Measurements from ENCODE around the gene TSPO.

DNA sequence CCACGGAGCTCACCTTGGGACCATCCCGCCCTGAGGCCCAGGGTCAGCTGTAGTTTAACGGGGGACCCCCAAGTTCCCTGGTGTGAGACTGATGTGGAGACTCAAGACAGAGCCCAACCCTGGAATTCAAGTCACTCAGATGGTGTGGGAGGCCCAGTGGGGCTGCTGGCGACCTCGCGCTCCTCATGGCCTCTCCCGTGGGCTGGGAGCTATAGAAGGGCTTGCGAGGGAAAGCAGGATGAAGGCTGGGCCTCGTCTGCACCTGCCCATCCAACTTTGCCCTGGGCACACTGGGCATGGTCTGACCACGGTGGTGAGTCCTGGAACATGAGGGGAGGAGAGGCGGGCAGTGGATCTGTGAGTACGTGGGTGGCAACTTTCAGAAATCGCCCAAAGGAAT, 49.2 kb downstream of the TSPO start:
- TF ChIP-seq POLR2AphosphoS5 (IDR thresholded peaks at IDR 0.05; ENCODE audit: control insufficient read depth, insufficient read depth, low read depth, low read length) = no peak
- no peak for TF ChIP-seq FOXP1 (CRISPR knock-in tag; IDR thresholded peaks at IDR 0.05)
- TF ChIP-seq, protein P1, sequence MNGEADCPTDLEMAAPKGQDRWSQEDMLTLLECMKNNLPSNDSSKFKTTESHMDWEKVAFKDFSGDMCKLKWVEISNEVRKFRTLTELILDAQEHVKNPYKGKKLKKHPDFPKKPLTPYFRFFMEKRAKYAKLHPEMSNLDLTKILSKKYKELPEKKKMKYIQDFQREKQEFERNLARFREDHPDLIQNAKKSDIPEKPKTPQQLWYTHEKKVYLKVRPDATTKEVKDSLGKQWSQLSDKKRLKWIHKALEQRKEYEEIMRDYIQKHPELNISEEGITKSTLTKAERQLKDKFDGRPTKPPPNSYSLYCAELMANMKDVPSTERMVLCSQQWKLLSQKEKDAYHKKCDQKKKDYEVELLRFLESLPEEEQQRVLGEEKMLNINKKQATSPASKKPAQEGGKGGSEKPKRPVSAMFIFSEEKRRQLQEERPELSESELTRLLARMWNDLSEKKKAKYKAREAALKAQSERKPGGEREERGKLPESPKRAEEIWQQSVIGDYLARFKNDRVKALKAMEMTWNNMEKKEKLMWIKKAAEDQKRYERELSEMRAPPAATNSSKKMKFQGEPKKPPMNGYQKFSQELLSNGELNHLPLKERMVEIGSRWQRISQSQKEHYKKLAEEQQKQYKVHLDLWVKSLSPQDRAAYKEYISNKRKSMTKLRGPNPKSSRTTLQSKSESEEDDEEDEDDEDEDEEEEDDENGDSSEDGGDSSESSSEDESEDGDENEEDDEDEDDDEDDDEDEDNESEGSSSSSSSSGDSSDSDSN (IDR thresholded peaks at IDR 0.05; ENCODE audit: borderline replicate concordance in 1 of 2, low read depth in 2 of 2, low read length in 2 of 2) = no peak
